Upper lobe of left lung (tissue), 4 donors: ENCODE data around the gene ERFE.

Experiments used
- CTCF ChIP-seq, 6 experiments: fragments of 450-650 bp in 4 of 6; fragments of 200-600 bp in 2 of 6; sonication (generic) in 2 of 6; IDR thresholded peaks; one replicate each; pipeline ENCODE4 v1.5.1; 2016 to 2019; ENCODE audit warnings: antibody characterized with exemption in 6 of 6
- EP300 ChIP-seq, 4 donors: sonication (generic); formaldehyde crosslinking; IDR thresholded peaks; one replicate each; pipeline ENCODE4 v1.5.1; 2017; ENCODE audit warnings: antibody characterized with exemption in 4 of 4, control low read depth in 2 of 4
- POLR2A ChIP-seq, 4 donors: fragments of 450-650 bp; IDR thresholded peaks; one replicate each; pipeline ENCODE4 v1.5.1; 2016 to 2017; ENCODE audit warnings: antibody characterized with exemption in 4 of 4, mild to moderate bottlenecking in 2 of 4

GRCh38 chr2:238163481-238164198 lies 4.9 kb downstream of the ERFE start:
- TF ChIP-seq POLR2A (IDR thresholded peaks at IDR 0.05), result no peak
- TF ChIP-seq CTCF (IDR thresholded peaks at IDR 0.05), result no peak
- TF ChIP-seq EP300 (IDR thresholded peaks at IDR 0.05), result no peak
